ENCODE results near the gene CCNB1IP1. TPM values are rescaled to one million over a fixed set of nuclear protein-coding genes. Genes with fewer than 3 reads are reported as not detected.

Gene CCNB1IP1
- total and polyA plus RNA-seq, 4 donors, result 28.9 to 89.1 (median 45.7) TPM

DNA sequence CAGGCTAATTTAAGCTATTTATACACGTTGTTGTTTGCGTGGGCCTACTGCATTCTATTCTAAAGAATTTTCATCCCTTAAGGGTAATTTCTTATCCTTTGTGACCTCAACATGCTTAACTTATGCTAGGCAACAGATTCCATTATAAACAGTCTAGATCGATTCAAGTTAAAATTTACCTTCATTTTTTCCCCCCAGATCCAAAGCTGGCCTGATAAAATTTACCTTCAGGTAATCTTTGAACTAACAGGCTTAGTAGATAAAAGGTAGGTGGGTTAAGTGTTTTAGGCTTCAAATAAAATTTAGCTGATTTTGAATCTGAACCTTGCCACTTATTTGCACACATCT is 389 bp upstream of the CCNB1IP1 start:
- Histone ChIP-seq H3K9ac (ENCODE audit: insufficient read depth in 1 of 2, low read length in 2 of 2) (peak overlapping the region in 1 of 2 donors; percentile 89), H3K9me3 (ENCODE audit: control insufficient read depth in 4 of 4, insufficient read depth in 3 of 4, low read length in 3 of 4) (no peaks in the 10 kb centered on the region), H3K27ac (ENCODE audit: low read depth in 1 of 2, low read length in 1 of 2) (peak overlapping the region in 1 of 2 donors; percentile 89), H3K36me3 (ENCODE audit: control insufficient read depth in 4 of 4, insufficient read depth in 4 of 4, low read length in 4 of 4) (peaks cover 0 to 3% (median 1%) of the 10 kb centered on the region in 4 donors), H3K4me3 (no peak overlapping the region), H3K4me1 (ENCODE audit: control insufficient read depth in 5 of 5, insufficient read depth in 5 of 5, low read length in 5 of 5) (peaks cover 0 to 14% (median 0%) of the 10 kb centered on the region in 5 donors), H3K27me3 (ENCODE audit: control insufficient read depth in 3 of 3, insufficient read depth in 3 of 3, low read length in 2 of 3) (peaks cover 0 to 2% (median 0%) of the 10 kb centered on the region in 3 donors)
- 15 to 16% methylated on average over 3 of the region's 3 CpGs for WGBS, 2 donors
- DNase-seq, result no peak
- no peak for ATAC-seq (ENCODE audit: insufficient read depth, low FRiP score)
- TF ChIP-seq, protein P1, sequence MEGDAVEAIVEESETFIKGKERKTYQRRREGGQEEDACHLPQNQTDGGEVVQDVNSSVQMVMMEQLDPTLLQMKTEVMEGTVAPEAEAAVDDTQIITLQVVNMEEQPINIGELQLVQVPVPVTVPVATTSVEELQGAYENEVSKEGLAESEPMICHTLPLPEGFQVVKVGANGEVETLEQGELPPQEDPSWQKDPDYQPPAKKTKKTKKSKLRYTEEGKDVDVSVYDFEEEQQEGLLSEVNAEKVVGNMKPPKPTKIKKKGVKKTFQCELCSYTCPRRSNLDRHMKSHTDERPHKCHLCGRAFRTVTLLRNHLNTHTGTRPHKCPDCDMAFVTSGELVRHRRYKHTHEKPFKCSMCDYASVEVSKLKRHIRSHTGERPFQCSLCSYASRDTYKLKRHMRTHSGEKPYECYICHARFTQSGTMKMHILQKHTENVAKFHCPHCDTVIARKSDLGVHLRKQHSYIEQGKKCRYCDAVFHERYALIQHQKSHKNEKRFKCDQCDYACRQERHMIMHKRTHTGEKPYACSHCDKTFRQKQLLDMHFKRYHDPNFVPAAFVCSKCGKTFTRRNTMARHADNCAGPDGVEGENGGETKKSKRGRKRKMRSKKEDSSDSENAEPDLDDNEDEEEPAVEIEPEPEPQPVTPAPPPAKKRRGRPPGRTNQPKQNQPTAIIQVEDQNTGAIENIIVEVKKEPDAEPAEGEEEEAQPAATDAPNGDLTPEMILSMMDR (IDR thresholded peaks at IDR 0.05; ENCODE audit: control extremely low read depth, extremely low read depth), result no peak

DNA sequence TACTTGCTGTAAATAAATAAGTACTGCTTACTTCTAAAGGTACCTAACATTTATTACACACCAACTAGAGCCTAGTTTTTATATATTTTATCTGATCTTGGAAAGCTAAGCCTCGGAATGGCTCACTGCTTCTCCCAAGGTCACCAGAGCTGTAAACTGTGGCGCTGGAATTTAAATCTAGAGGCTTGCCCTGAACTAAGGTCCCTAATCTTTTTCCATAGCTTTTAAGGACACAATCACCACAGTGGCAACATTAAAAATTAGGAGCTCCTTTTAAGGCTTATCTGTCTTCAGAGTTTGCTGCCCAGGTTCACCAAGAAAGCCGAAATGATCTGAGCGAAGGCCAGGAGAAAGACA is 670 bp downstream of the CCNB1IP1 start:
- Histone ChIP-seq H3K27ac (ENCODE audit: low read depth in 1 of 2, low read length in 1 of 2) (peak overlapping the region; percentile 91 to 94), H3K9me3 (ENCODE audit: control insufficient read depth in 4 of 4, insufficient read depth in 3 of 4, low read length in 3 of 4) (no peaks in the 10 kb centered on the region), H3K36me3 (ENCODE audit: control insufficient read depth in 4 of 4, insufficient read depth in 4 of 4, low read length in 4 of 4) (peaks cover 0 to 3% (median 1%) of the 10 kb centered on the region in 4 donors), H3K4me3 (peak overlapping the region; percentile 72), H3K4me1 (ENCODE audit: control insufficient read depth in 5 of 5, insufficient read depth in 5 of 5, low read length in 5 of 5) (peaks cover 0 to 14% (median 0%) of the 10 kb centered on the region in 5 donors), H3K27me3 (ENCODE audit: control insufficient read depth in 3 of 3, insufficient read depth in 3 of 3, low read length in 2 of 3) (peaks cover 0 to 2% (median 0%) of the 10 kb centered on the region in 3 donors), H3K9ac (ENCODE audit: insufficient read depth in 1 of 2, low read length in 2 of 2) (peak overlapping the region; percentile 82 to 89)
- TF ChIP-seq, protein P1 (IDR thresholded peaks at IDR 0.05; ENCODE audit: control extremely low read depth, extremely low read depth), result no peak
- WGBS, 2 donors, result 8 to 16% methylated on average over 4 of the region's 4 CpGs
- no peak for ATAC-seq (ENCODE audit: insufficient read depth, low FRiP score)
- peak in 2 of 3 donors; percentile 22 to 61 for DNase-seq

DNA sequence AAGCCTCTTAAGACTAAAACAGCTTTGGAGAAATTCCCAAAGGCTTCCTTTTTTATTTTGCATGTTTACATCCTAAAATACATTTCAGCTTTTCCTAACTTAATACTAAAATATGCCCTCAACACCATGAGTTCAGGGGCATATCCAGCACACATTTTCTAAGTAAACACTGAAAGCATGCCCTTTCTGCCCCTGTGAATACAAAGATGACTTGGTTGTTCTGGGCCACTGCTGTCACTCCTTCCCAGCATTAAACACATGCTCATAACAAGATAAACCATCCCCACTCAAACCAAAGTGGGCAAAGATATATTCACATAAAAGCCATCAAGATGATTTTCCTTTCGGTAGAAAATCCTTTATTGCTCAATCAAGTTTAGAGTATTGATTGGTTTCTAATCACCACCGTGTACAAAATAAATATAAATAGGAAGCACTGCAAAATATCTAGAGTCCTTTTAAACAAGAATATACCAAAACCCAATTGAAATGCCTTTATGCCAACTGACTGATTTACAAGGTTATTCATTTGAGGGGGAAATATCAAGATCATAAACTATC is 1.9 kb downstream of the CCNB1IP1 start:
- Histone ChIP-seq H3K9ac (ENCODE audit: insufficient read depth in 1 of 2, low read length in 2 of 2) (no peak overlapping the region), H3K36me3 (ENCODE audit: control insufficient read depth in 4 of 4, insufficient read depth in 4 of 4, low read length in 4 of 4) (peaks cover 3 to 8% (median 6%) of the 10 kb centered on the region in 4 donors), H3K27me3 (ENCODE audit: control insufficient read depth in 3 of 3, insufficient read depth in 3 of 3, low read length in 2 of 3) (no peaks in the 10 kb centered on the region), H3K27ac (ENCODE audit: low read depth in 1 of 2, low read length in 1 of 2) (no peak overlapping the region), H3K4me1 (ENCODE audit: control insufficient read depth in 5 of 5, insufficient read depth in 5 of 5, low read length in 5 of 5) (peaks cover 0 to 14% (median 0%) of the 10 kb centered on the region in 5 donors), H3K9me3 (ENCODE audit: control insufficient read depth in 4 of 4, insufficient read depth in 3 of 4, low read length in 3 of 4) (no peaks in the 10 kb centered on the region), H3K4me3 (no peak overlapping the region)
- 72 to 78% methylated on average over 2 of the region's 2 CpGs for WGBS, 2 donors
- ATAC-seq (ENCODE audit: insufficient read depth, low FRiP score), result no peak
- no peak for DNase-seq
- TF ChIP-seq, protein P1 (IDR thresholded peaks at IDR 0.05; ENCODE audit: control extremely low read depth, extremely low read depth), result no peak

DNA sequence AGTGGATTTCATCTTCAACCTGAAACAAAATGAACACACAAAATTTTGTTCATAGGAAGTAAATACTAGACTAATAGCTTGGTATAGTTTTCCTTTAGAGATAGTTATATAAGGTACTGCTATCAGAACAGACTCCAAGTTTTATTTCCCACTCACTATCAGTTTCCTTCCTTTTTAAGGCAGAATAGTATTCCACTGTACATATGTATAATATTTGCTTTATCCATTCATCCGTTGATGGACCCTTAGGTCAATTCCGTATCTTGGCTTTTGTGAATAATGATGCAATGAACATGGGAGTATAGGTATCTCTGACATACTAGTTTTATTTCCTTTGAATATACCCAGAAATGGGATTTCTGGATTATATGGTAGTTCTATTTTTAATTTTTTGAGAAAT is 3.7 kb downstream of the CCNB1IP1 start:
- H3K36me3 ChIP-seq (ENCODE audit: control insufficient read depth in 4 of 4, insufficient read depth in 4 of 4, low read length in 4 of 4), result peaks cover 7 to 19% (median 11%) of the 10 kb centered on the region in 4 donors
- WGBS, 2 donors, result 74 to 88% methylated on average over 2 of the region's 2 CpGs
- no peaks in the 10 kb centered on the region for H3K9me3 ChIP-seq (ENCODE audit: control insufficient read depth in 4 of 4, insufficient read depth in 3 of 4, low read length in 3 of 4)
- H3K4me1 ChIP-seq (ENCODE audit: control insufficient read depth in 5 of 5, insufficient read depth in 5 of 5, low read length in 5 of 5), result peaks cover 0 to 14% (median 0%) of the 10 kb centered on the region in 5 donors
- no peak for DNase-seq
- H3K9ac ChIP-seq (ENCODE audit: insufficient read depth in 1 of 2, low read length in 2 of 2), result no peak overlapping the region
- ATAC-seq (ENCODE audit: insufficient read depth, low FRiP score), result no peak
- no peak overlapping the region for H3K27ac ChIP-seq (ENCODE audit: low read depth in 1 of 2, low read length in 1 of 2)
- no peak overlapping the region for H3K4me3 ChIP-seq
- TF ChIP-seq, protein P1 (IDR thresholded peaks at IDR 0.05; ENCODE audit: control extremely low read depth, extremely low read depth), result no peak
- no peaks in the 10 kb centered on the region for H3K27me3 ChIP-seq (ENCODE audit: control insufficient read depth in 3 of 3, insufficient read depth in 3 of 3, low read length in 2 of 3)

All from lung (tissue), 12 donors.